H1 (cell line): Measurements from ENCODE around the gene VPS26B. TPM values are rescaled to one million over a fixed set of nuclear protein-coding genes. Genes with fewer than 3 reads are reported as not detected.

Source experiments
- CTCF ChIA-PET: fragments of 300-600 bp; sonication (Branson Sonifier 250); formaldehyde crosslinking; loops from one replicate; lab custom pipeline; 2021; ENCODE audit not compliant: partially characterized antibody; lab: Charles Lee
- POLR2A ChIA-PET: fragments of 300-600 bp; sonication (Branson Sonifier 250); formaldehyde crosslinking; loops from one replicate; lab custom pipeline; 2021; ENCODE audit warnings: inconsistent platforms; ENCODE audit not compliant: partially characterized antibody; lab: Charles Lee
- DNase-seq, 2 experiments: peaks; one replicate each; pipeline versions ENCODE4 v3.0.0 to v3.0.0-alpha.2; 2010 to 2022; ENCODE audit warnings: low spot score in 2 of 2, low read depth in 1 of 2, mixed read lengths in 1 of 2
- FAIRE-seq: peaks from 2 replicates; lab custom pipeline; 2011; peaks lifted over from hg19 to GRCh38; lab: Jason Lieb, UNC
- H2AFZ ChIP-seq: 2 replicates; pipeline ENCODE4 v1.8.1; 2012; ENCODE audit warnings: low read length, inconsistent platforms
- H2AK5ac ChIP-seq: 2 replicates; pipeline ENCODE4 v1.6.1; 2013; ENCODE audit warnings: low read depth, low read length
- H2BK120ac ChIP-seq: replicated peaks from 2 replicates; pipeline ENCODE3; 2013; ENCODE audit warnings: low read depth, low read length, inconsistent platforms
- H2BK12ac ChIP-seq: 2 replicates; pipeline ENCODE4 v1.6.1; 2013; ENCODE audit warnings: low read depth, low read length
- H2BK15ac ChIP-seq: 2 replicates; pipeline ENCODE4 v1.6.1; 2013; ENCODE audit warnings: low read length
- H2BK20ac ChIP-seq: 2 replicates; pipeline ENCODE4 v1.6.1; 2013; ENCODE audit warnings: low read length
- H2BK5ac ChIP-seq: 2 replicates; pipeline ENCODE4 v1.6.1; 2013; ENCODE audit warnings: low read depth, low read length
- H3K14ac ChIP-seq: 2 replicates; pipeline ENCODE4 v1.6.1; 2013; ENCODE audit warnings: inconsistent platforms; ENCODE audit not compliant: insufficient read length
- H3K18ac ChIP-seq: 2 replicates; pipeline ENCODE4 v1.6.1; 2013; ENCODE audit warnings: low read length; ENCODE audit errors: extremely low read depth
- H3K23ac ChIP-seq: 2 replicates; pipeline ENCODE4 v1.6.1; 2013; ENCODE audit warnings: inconsistent platforms; ENCODE audit not compliant: insufficient read length
- H3K23me2 ChIP-seq: 2 replicates; pipeline ENCODE4 v1.6.1; 2013; ENCODE audit warnings: low read depth, low read length
- H3K27ac ChIP-seq: 2 replicates; pipeline ENCODE4 v1.6.1; 2011; ENCODE audit warnings: low read depth, low read length, inconsistent platforms
- H3K27me3 ChIP-seq, 4 experiments: replicated peaks in 1 of 4; 1 replicate in 1 of 4; 2 replicates in 3 of 4; pipeline versions ENCODE4 v1.6.1 to v1.8.1; 2011 to 2013; ENCODE audit warnings: low read length in 3 of 4, mild to moderate bottlenecking in 3 of 4, inconsistent platforms in 2 of 4, mixed read lengths in 2 of 4, moderate library complexity in 1 of 4; ENCODE audit not compliant: control insufficient read depth in 3 of 4, insufficient read depth in 3 of 4; ENCODE audit errors: extremely low read depth in 1 of 4
- H3K36me3 ChIP-seq, 4 experiments: 2 replicates each; pipeline versions ENCODE4 v1.6.1 to v1.8.1; 2011 to 2013; ENCODE audit warnings: mild to moderate bottlenecking in 4 of 4, low read length in 3 of 4, moderate library complexity in 2 of 4, control low read depth in 1 of 4, inconsistent platforms in 1 of 4; ENCODE audit not compliant: insufficient read depth in 4 of 4, control insufficient read depth in 2 of 4
- H3K4ac ChIP-seq: replicated peaks from 2 replicates; pipeline ENCODE3; 2013; ENCODE audit warnings: low read length, low read depth, mixed read lengths, inconsistent platforms; ENCODE audit not compliant: insufficient read length
- H3K4me1 ChIP-seq, 4 experiments: replicated peaks in 1 of 4; 1 replicate in 1 of 4; 2 replicates in 3 of 4; pipeline versions ENCODE4 v1.6.1 to v1.8.1; 2011 to 2013; ENCODE audit warnings: low read length in 3 of 4, inconsistent platforms in 2 of 4, mixed read lengths in 1 of 4; ENCODE audit not compliant: insufficient read depth in 4 of 4, control insufficient read depth in 3 of 4
- H3K4me2 ChIP-seq, 2 experiments: 2 replicates each; pipeline versions ENCODE4 v1.6.1 to v1.8.1; 2011 to 2013; ENCODE audit warnings: low read depth in 2 of 2, low read length in 2 of 2, control low read depth in 1 of 2, inconsistent platforms in 1 of 2, mild to moderate bottlenecking in 1 of 2; ENCODE audit not compliant: insufficient read depth in 1 of 2
- H3K4me3 ChIP-seq, 4 experiments: fragments of 200-600, 300-600 bp in 1 of 4; sonication (generic), shearing (Covaris generic), sonication (Bioruptor Twin) in 1 of 4; 2 replicates each; pipeline versions ENCODE4 v1.5.1 to v1.8.1; 2011 to 2016; ENCODE audit warnings: low read length in 4 of 4, low read depth in 3 of 4, control low read depth in 2 of 4, inconsistent platforms in 2 of 4, mild to moderate bottlenecking in 2 of 4, mixed read lengths in 1 of 4, moderate library complexity in 1 of 4; ENCODE audit not compliant: insufficient read depth in 2 of 4; ENCODE audit errors: extremely low read depth in 1 of 4
- H3K56ac ChIP-seq: replicated peaks from 2 replicates; pipeline ENCODE3; 2013; ENCODE audit warnings: low read depth, mild to moderate bottlenecking, mixed read lengths, low read length, inconsistent platforms; ENCODE audit not compliant: insufficient read length
- H3K79me1 ChIP-seq: 2 replicates; pipeline ENCODE4 v1.6.1; 2013; ENCODE audit warnings: low read depth, low read length, control low read depth
- H3K79me2 ChIP-seq, 2 experiments: 2 replicates each; pipeline versions ENCODE4 v1.6.1 to v1.8.1; 2012 to 2013; ENCODE audit warnings: low read length in 2 of 2, mild to moderate bottlenecking in 2 of 2, inconsistent platforms in 1 of 2; ENCODE audit not compliant: insufficient read depth in 2 of 2, control insufficient read depth in 1 of 2
- H3K9ac ChIP-seq, 4 experiments: replicated peaks in 1 of 4; 1 replicate in 1 of 4; 2 replicates in 3 of 4; pipeline versions ENCODE4 v1.6.1 to v1.8.1; 2011 to 2013; ENCODE audit warnings: low read depth in 3 of 4, low read length in 3 of 4, control low read depth in 2 of 4, mild to moderate bottlenecking in 2 of 4, moderate library complexity in 2 of 4, inconsistent platforms in 1 of 4; ENCODE audit errors: extremely low read depth in 1 of 4
- H3K9me3 ChIP-seq, 2 experiments: 2 replicates each; pipeline versions ENCODE4 v1.6.1 to v1.8.1; 2012 to 2013; ENCODE audit warnings: mild to moderate bottlenecking in 2 of 2, moderate library complexity in 2 of 2, control low read depth in 1 of 2, inconsistent platforms in 1 of 2, low read depth in 1 of 2, low read length in 1 of 2, mixed read lengths in 1 of 2; ENCODE audit not compliant: insufficient read depth in 2 of 2
- H4K20me1 ChIP-seq, 2 experiments: replicated peaks in 1 of 2; 2 replicates each; pipeline versions ENCODE3 to v1.8.1; 2011 to 2013; ENCODE audit warnings: inconsistent platforms in 2 of 2, low read length in 2 of 2, mild to moderate bottlenecking in 1 of 2; ENCODE audit not compliant: insufficient read depth in 2 of 2, control insufficient read depth in 1 of 2
- H4K5ac ChIP-seq: 2 replicates; pipeline ENCODE4 v1.6.1; 2013; ENCODE audit warnings: low read length, low read depth, mixed read lengths, inconsistent platforms; ENCODE audit not compliant: insufficient read length
- H4K8ac ChIP-seq: 2 replicates; pipeline ENCODE4 v1.8.0; 2013; ENCODE audit warnings: mild to moderate bottlenecking, moderate library complexity, low read length, inconsistent platforms; ENCODE audit not compliant: insufficient read depth; ENCODE audit errors: extremely low read depth
- H4K91ac ChIP-seq: replicated peaks from 2 replicates; pipeline ENCODE3; 2013; ENCODE audit warnings: low read length, mixed read lengths, inconsistent platforms; ENCODE audit not compliant: insufficient read length
- CBX5 ChIP-seq: fragments of 300-800, 300-1000 bp; sonication (generic); IDR thresholded peaks from 2 replicates; pipeline ENCODE4 v1.7.1; 2016; ENCODE audit warnings: antibody characterized with exemption, low read length, low read depth
- CHD2 ChIP-seq: IDR thresholded peaks from 2 replicates; pipeline ENCODE4 v1.6.1; 2012; ENCODE audit warnings: low read length, improper control_type of control experiment
- EP300 ChIP-seq, 2 experiments: IDR thresholded peaks; 1 replicate in 1 of 2; 2 replicates in 1 of 2; pipeline ENCODE4 v1.6.1; 2011 to 2012; ENCODE audit warnings: low read depth in 2 of 2, low read length in 2 of 2, mild to moderate bottlenecking in 2 of 2, borderline replicate concordance in 1 of 2, inconsistent platforms in 1 of 2, moderate library complexity in 1 of 2
- KDM1A ChIP-seq: fragments of 200-600, 300-600 bp; sonication (generic); IDR thresholded peaks from 2 replicates; pipeline ENCODE4 v1.7.1; 2016; ENCODE audit warnings: mild to moderate bottlenecking, low read length, borderline replicate concordance
- MAFK ChIP-seq: IDR thresholded peaks from 2 replicates; pipeline ENCODE4 v1.6.1; 2012; ENCODE audit warnings: low read depth, mild to moderate bottlenecking, improper control_type of control experiment, low read length
- RAD21 ChIP-seq, 2 experiments: IDR thresholded peaks in 1 of 2; conservative IDR thresholded peaks in 1 of 2; 2 replicates each; pipeline ENCODE4 v1.6.1; 2011; ENCODE audit warnings: low read depth in 2 of 2, low read length in 2 of 2, improper control_type of control experiment in 1 of 2, inconsistent platforms in 1 of 2, mild to moderate bottlenecking in 1 of 2, moderate library complexity in 1 of 2
- SIN3A ChIP-seq, 2 experiments: IDR thresholded peaks in 1 of 2; conservative IDR thresholded peaks in 1 of 2; 2 replicates each; pipeline ENCODE4 v1.6.1; 2011 to 2012; ENCODE audit warnings: low read length in 2 of 2, improper control_type of control experiment in 1 of 2, low read depth in 1 of 2, mild to moderate bottlenecking in 1 of 2
- SIRT6 ChIP-seq: IDR thresholded peaks from one replicate; pipeline ENCODE4 v1.7.1; 2012; ENCODE audit warnings: low read length, inconsistent platforms
- SIX5 ChIP-seq: IDR thresholded peaks from 2 replicates; pipeline ENCODE4 v1.6.1; 2011; ENCODE audit warnings: mild to moderate bottlenecking, low read depth, low read length
- SP1 ChIP-seq: IDR thresholded peaks from 2 replicates; pipeline ENCODE4 v1.6.1; 2011; ENCODE audit warnings: low read depth, low read length
- SP4 ChIP-seq: IDR thresholded peaks from 2 replicates; pipeline ENCODE4 v1.6.1; 2012; ENCODE audit warnings: low read length, inconsistent platforms
- SRF ChIP-seq: IDR thresholded peaks from 2 replicates; pipeline ENCODE4 v1.6.1; 2011; ENCODE audit warnings: mild to moderate bottlenecking, low read depth, low read length, moderate library complexity
- TAF1 ChIP-seq: IDR thresholded peaks from 2 replicates; pipeline ENCODE4 v1.6.1; 2011; ENCODE audit warnings: mild to moderate bottlenecking, low read depth, low read length
- WGBS, 2 experiments: shearing (Covaris generic) in 1 of 2; methylation state at CpG; one replicate each; pipeline versions ENCODE4 v1.1.6 to v1.1.7; 2013 to 2015; ENCODE audit warnings: low lambda C conversion rate in 2 of 2, mixed read lengths in 2 of 2, inconsistent platforms in 1 of 2, low coverage in 1 of 2, missing lambda C conversion rate in 1 of 2; ENCODE audit not compliant: insufficient replicate concordance in 2 of 2, insufficient coverage in 1 of 2, insufficient read length in 1 of 2; ENCODE audit errors: extremely low coverage in 1 of 2, missing lambda C conversion rate in 1 of 2; 5-methylcytosine and 5-hydroxymethylcytosine counted together
- polyA plus RNA-seq, 7 experiments: library from polyadenylated mRNA; depleted of rRNA in 3 of 7; stranded (reverse) in 5 of 7; unstranded in 2 of 7; fragments of >200 nt in 5 of 7; fragments of 200-250 nt in 2 of 7; gene quantifications; 1 replicate in 5 of 7; 2 replicates in 1 of 7; 4 replicates in 1 of 7; pipeline versions ENCODE4 v1.2.1 to v1.2.3, GENCODE V29; 2011 to 2013; ENCODE audit warnings: missing spikeins in 2 of 7, mixed read lengths in 2 of 7
- total RNA-seq: library from RNA; stranded (reverse); fragmentation: NEBNext Ultra II Directional; extraction: Animal tissue kit (Norgen Biotek cat#: 25700); gene quantifications from 2 replicates; pipeline ENCODE4 v1.2.1, GENCODE V29; 2021
- TF ChIP-seq, protein P1 (sequence below): IDR thresholded peaks from 2 replicates; pipeline ENCODE4 v1.6.1; 2012; ENCODE audit warnings: inconsistent platforms

Gene VPS26B
- total and polyA plus RNA-seq, 2 of the 8 experiments (the other 6 are each of a cell fraction or from before 2014, with no cell fraction given): 18.3 to 27.0 TPM

DNA sequence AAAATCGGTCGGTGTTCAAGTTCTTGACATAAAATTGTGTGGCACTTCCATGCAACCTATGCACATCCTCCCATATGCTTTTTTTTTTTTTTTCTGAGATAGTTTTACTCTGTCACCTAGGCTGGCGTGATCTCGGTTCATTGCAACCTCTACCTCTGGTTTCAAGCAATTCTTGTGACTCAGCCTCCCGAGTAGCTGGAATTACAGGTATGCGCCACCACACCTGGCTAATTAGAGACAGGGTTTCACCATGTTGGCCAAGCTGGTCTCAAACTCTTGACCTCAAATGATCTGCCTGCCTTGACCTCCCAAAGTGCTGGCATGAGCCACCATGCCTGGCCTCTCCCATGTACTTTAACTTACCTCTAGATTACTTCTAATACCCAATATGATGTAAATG, 66.7 kb downstream of the VPS26B start:
- no peaks in the 10 kb centered on the region for H3K23me2 ChIP-seq
- no peak overlapping the region for H2BK120ac ChIP-seq
- H2AK5ac ChIP-seq: no peak overlapping the region
- no peak overlapping the region for H3K56ac ChIP-seq
- H3K18ac ChIP-seq: no peak overlapping the region
- H3K27me3 ChIP-seq: no peaks in the 10 kb centered on the region; a peak in 1 of 7 replicates
- H4K91ac ChIP-seq: no peak overlapping the region
- H3K9ac ChIP-seq: no peak overlapping the region
- no peak overlapping the region for H4K5ac ChIP-seq
- no peak for FAIRE-seq
- DNase-seq: no peak
- no peak overlapping the region for H2BK12ac ChIP-seq
- ChIA-PET POLR2A (interaction anchor here (0.7 to 1.2 kb wide), 4 partner anchors 9 to 52 kb away, joined by 3 read pairs; no protein-coding TSS in a partner anchor), CTCF (interaction anchor here (4.3 kb wide), 1 partner anchor 29 kb away, joined by 26 read pairs; no protein-coding TSS in a partner anchor)
- no peaks in the 10 kb centered on the region for H3K79me1 ChIP-seq
- peaks cover 4 to 20% (median 8%) of the 10 kb centered on the region in 4 experiments; a peak in 7 of 8 replicates for H3K36me3 ChIP-seq
- H3K4me1 ChIP-seq: no peaks in the 10 kb centered on the region; a peak in 1 of 7 replicates
- no peaks in the 10 kb centered on the region for H3K9me3 ChIP-seq
- H3K4me3 ChIP-seq: no peak overlapping the region
- no peak overlapping the region for H3K14ac ChIP-seq
- H4K8ac ChIP-seq: no peak overlapping the region
- no peaks in the 10 kb centered on the region for H4K20me1 ChIP-seq
- no peak overlapping the region for H3K23ac ChIP-seq
- no peaks in the 10 kb centered on the region for H3K79me2 ChIP-seq
- H3K4me2 ChIP-seq: no peak overlapping the region
- H2AFZ ChIP-seq: no peak overlapping the region
- H2BK20ac ChIP-seq: no peak overlapping the region
- H3K4ac ChIP-seq: no peak overlapping the region
- H3K27ac ChIP-seq: no peak overlapping the region
- H2BK15ac ChIP-seq: no peak overlapping the region
- WGBS, 2 experiments: 76% methylated on average over 6 of the region's 6 CpGs; no CpG with 5 or more reads in 1 of the 2 experiments
- H2BK5ac ChIP-seq: no peak overlapping the region
- TF ChIP-seq MAFK (no peak), SRF (no peak), SIN3A (conservative IDR thresholded peaks at IDR 0.05 in 1 of 2, IDR thresholded peaks at IDR 0.05 in 1 of 2; ENCODE audit: low read depth in 1 of 2, low read length in 2 of 2) (no peak), SP1 (no peak), CHD2 (no peak), SIX5 (no peak), RAD21 (IDR thresholded peaks at IDR 0.05 in 1 of 2, conservative IDR thresholded peaks at IDR 0.05 in 1 of 2; ENCODE audit: low read depth in 2 of 2, low read length in 2 of 2) (no peak), EP300 (IDR thresholded peaks at IDR 0.05; ENCODE audit: borderline replicate concordance in 1 of 2, low read depth in 2 of 2, low read length in 2 of 2) (no peak), KDM1A (no peak), TAF1 (no peak), SIRT6 (no peak), SP4 (no peak), CBX5 (no peak)
- TF ChIP-seq, protein P1, sequence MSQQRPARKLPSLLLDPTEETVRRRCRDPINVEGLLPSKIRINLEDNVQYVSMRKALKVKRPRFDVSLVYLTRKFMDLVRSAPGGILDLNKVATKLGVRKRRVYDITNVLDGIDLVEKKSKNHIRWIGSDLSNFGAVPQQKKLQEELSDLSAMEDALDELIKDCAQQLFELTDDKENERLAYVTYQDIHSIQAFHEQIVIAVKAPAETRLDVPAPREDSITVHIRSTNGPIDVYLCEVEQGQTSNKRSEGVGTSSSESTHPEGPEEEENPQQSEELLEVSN: no peak
